ENCODE results near the gene FOXJ2.

GRCh38 chr12:8011331-8011730 lies 21.2 kb upstream of the FOXJ2 start:
- TF ChIP-seq CTCF (IDR thresholded peaks at IDR 0.05) (no peak), EP300 (IDR thresholded peaks at IDR 0.05) (no peak)
